Fibroblast of lung (primary cell): ENCODE measurements around the gene CD7. TPM values are rescaled to one million over a fixed set of nuclear protein-coding genes. Genes with fewer than 3 reads are reported as not detected.

ENCODE experiments used
- DNase-seq, 2 donors: peaks; one replicate each; pipeline versions ENCODE4 v3.0.0 to v3.0.0-alpha.2; 2010; ENCODE audit warnings: low read depth in 2 of 2
- H2AFZ ChIP-seq: 2 replicates; pipeline ENCODE4 v1.5.1; 2012; ENCODE audit warnings: low read length, control low read depth, inconsistent platforms
- H3K27ac ChIP-seq: 2 replicates; pipeline ENCODE4 v1.5.1; 2011; ENCODE audit warnings: low read length, control low read depth; ENCODE audit not compliant: insufficient read depth
- H3K27me3 ChIP-seq: 2 replicates; pipeline ENCODE4 v1.5.1; 2011; ENCODE audit warnings: mild to moderate bottlenecking, low read length; ENCODE audit not compliant: control insufficient read depth, insufficient read depth
- H3K36me3 ChIP-seq: 2 replicates; pipeline ENCODE4 v1.5.1; 2011; ENCODE audit warnings: low read length; ENCODE audit not compliant: control insufficient read depth, insufficient read depth
- H3K4me1 ChIP-seq: 2 replicates; pipeline ENCODE4 v1.5.1; 2011; ENCODE audit warnings: low read length; ENCODE audit not compliant: control insufficient read depth, insufficient read depth; ENCODE audit errors: extremely low read depth
- H3K4me2 ChIP-seq: 2 replicates; pipeline ENCODE4 v1.5.1; 2011; ENCODE audit warnings: low read length, control low read depth; ENCODE audit not compliant: insufficient read depth; ENCODE audit errors: extremely low read depth
- H3K4me3 ChIP-seq, 4 experiments: fragments of 200-600 bp in 1 of 4; sonication (generic) in 1 of 4; replicated peaks in 1 of 4; 2 replicates each; pipeline ENCODE4 v1.5.1; 2011 to 2016; ENCODE audit warnings: low read length in 4 of 4, low read depth in 3 of 4, mild to moderate bottlenecking in 3 of 4, control low read depth in 2 of 4, inconsistent platforms in 1 of 4, mixed read lengths in 1 of 4; ENCODE audit not compliant: insufficient read depth in 1 of 4; ENCODE audit errors: control extremely low read depth in 1 of 4
- H3K79me2 ChIP-seq: 2 replicates; pipeline ENCODE4 v1.5.1; 2012; ENCODE audit warnings: mild to moderate bottlenecking, low read length, inconsistent platforms; ENCODE audit not compliant: control insufficient read depth, insufficient read depth
- H3K9ac ChIP-seq: 2 replicates; pipeline ENCODE4 v1.5.1; 2011; ENCODE audit warnings: mild to moderate bottlenecking, low read length, control low read depth; ENCODE audit not compliant: insufficient read depth
- H3K9me3 ChIP-seq: 2 replicates; pipeline ENCODE4 v1.5.1; 2012; ENCODE audit warnings: low read depth, low read length; ENCODE audit not compliant: control insufficient read depth, insufficient read depth
- H4K20me1 ChIP-seq: 2 replicates; pipeline ENCODE4 v1.5.1; 2011; ENCODE audit warnings: low read length; ENCODE audit not compliant: control insufficient read depth, insufficient read depth; ENCODE audit errors: extremely low read depth
- EZH2 ChIP-seq: IDR thresholded peaks from 2 replicates; pipeline ENCODE4 v1.5.1; 2012; ENCODE audit warnings: low read length, control low read depth, mild to moderate bottlenecking; ENCODE audit errors: missing control alignments
- polyA plus RNA-seq, 2 donors: library from polyadenylated mRNA; depleted of rRNA in 1 of 2; stranded (reverse) in 1 of 2; unstranded in 1 of 2; fragments of >200 nt; gene quantifications; 2 replicates each; pipeline ENCODE4 v1.2.1, GENCODE V29; 2011 to 2012; ENCODE audit warnings: missing spikeins in 1 of 2
- total RNA-seq: library from RNA; depleted of rRNA; stranded (reverse); fragments of >200 nt; gene quantifications from 2 replicates; pipeline ENCODE4 v1.2.1, GENCODE V29; 2014
- TF ChIP-seq, protein P1 (sequence below), 2 donors: IDR thresholded peaks in 1 of 2; conservative IDR thresholded peaks in 1 of 2; 1 replicate in 1 of 2; 2 replicates in 1 of 2; pipeline ENCODE4 v1.5.1; 2011 to 2012; ENCODE audit warnings: low read length in 2 of 2, control low read depth in 1 of 2, inconsistent platforms in 1 of 2, low read depth in 1 of 2, mild to moderate bottlenecking in 1 of 2

The CD7 gene
- total and polyA plus RNA-seq, 2 donors (not counting 1 experiment from before 2014, with no cell fraction given) = 0.17 TPM; not detected in 1

DNA sequence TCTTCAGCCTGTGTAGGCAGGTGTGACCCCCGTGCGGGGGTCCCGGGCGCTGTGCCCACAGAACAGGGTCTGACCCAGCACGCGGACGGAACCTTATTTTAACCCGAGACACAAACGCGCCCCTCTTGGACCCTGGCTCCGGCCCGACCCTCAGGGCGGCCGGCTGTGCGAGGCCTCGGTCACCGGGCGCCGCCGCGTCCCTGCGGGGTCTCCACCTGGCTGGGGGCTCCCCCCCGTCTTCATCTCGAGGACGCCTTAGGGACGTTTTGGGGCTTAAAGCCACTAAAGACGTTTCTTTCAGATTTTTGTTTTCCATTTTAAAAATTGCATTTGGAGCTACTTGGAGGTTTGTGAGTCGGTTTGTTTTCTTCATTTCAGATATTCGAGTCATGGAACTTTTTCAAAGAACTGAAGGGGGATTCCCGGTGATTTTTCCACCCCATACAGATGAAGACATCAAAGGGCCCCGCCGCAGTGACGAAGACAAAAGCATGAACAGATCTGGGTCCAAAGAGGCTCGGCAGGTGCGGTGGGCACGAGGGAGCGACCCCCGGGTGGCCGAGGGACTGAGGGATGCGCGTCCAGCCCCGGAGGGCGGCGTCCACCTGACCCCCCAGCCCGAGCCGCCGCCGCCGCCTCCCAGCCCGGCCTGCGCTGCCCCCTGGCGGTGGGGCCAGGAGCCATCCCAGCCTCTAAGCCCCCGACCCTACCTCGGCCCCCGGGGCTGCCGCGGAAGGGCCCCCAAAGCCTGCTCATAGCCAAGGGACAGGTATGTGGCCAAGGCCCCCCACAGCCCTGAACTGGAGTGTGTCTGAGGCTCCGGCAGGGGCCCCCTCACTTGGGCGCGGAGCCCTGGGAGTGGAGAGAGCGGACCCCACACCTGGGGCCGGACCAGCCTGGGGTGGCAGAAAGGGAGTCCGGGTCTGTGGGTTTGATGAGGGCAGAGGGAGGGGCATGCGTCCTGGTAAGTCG lies 3.8 kb upstream of the CD7 start:
- DNase-seq = no peak
- H3K9ac ChIP-seq = no peak overlapping the region
- no peaks in the 10 kb centered on the region for H4K20me1 ChIP-seq
- H3K27ac ChIP-seq = no peak overlapping the region
- H3K4me1 ChIP-seq = no peaks in the 10 kb centered on the region
- peaks cover 4% of the 10 kb centered on the region for H3K9me3 ChIP-seq
- H3K4me2 ChIP-seq = peak overlapping the region; percentile 13
- H3K4me3 ChIP-seq = no peak overlapping the region
- no peaks in the 10 kb centered on the region for H3K79me2 ChIP-seq
- TF ChIP-seq EZH2 = no peak
- TF ChIP-seq, protein P1, sequence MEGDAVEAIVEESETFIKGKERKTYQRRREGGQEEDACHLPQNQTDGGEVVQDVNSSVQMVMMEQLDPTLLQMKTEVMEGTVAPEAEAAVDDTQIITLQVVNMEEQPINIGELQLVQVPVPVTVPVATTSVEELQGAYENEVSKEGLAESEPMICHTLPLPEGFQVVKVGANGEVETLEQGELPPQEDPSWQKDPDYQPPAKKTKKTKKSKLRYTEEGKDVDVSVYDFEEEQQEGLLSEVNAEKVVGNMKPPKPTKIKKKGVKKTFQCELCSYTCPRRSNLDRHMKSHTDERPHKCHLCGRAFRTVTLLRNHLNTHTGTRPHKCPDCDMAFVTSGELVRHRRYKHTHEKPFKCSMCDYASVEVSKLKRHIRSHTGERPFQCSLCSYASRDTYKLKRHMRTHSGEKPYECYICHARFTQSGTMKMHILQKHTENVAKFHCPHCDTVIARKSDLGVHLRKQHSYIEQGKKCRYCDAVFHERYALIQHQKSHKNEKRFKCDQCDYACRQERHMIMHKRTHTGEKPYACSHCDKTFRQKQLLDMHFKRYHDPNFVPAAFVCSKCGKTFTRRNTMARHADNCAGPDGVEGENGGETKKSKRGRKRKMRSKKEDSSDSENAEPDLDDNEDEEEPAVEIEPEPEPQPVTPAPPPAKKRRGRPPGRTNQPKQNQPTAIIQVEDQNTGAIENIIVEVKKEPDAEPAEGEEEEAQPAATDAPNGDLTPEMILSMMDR (conservative IDR thresholded peaks at IDR 0.05 in 1 of 2, IDR thresholded peaks at IDR 0.05 in 1 of 2; ENCODE audit: low read depth in 1 of 2, low read length in 2 of 2) = peak; percentile 32 to 64
- H2AFZ ChIP-seq = no peak overlapping the region
- no peaks in the 10 kb centered on the region for H3K36me3 ChIP-seq
- no peaks in the 10 kb centered on the region for H3K27me3 ChIP-seq

DNA sequence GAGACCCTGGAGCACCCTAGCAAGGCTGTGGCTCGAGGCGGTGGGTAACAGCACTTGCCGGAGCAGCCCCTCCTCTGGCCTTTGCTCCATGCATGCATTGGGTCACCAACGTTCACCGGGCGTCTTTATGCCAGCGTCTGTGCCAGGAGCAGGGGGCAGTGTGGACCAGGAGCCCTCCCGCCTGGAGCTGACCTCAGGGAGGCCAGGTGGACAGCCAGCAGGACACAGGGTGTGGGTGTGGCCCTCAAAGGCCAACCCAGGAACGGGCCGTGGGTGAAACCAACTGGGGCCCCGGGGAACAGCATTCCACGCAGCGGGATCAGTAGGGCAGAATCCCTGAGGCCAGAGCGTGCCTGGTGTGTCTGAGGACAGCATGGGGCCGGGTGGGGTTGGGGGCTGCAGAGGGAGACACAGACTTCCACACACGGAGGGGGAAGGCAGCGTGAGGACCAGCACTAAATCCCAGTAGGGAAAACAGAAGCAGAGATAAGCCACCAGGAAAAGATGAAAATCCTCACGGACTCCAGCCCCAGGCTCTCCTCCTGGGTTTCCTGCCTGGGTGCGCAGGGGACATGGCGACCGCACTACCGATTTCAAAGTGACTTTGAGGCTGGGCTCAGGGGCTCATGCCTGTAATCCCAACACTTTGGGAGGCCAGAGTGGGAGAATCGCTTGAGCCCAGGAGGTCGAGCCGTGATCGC lies 2.9 kb upstream of the CD7 start:
- Histone ChIP-seq H3K9ac (no peak overlapping the region), H3K36me3 (no peaks in the 10 kb centered on the region), H2AFZ (no peak overlapping the region), H3K9me3 (peaks cover 4% of the 10 kb centered on the region), H3K4me3 (no peak overlapping the region), H3K4me2 (no peak overlapping the region), H3K27ac (no peak overlapping the region), H4K20me1 (no peaks in the 10 kb centered on the region), H3K4me1 (no peaks in the 10 kb centered on the region), H3K79me2 (no peaks in the 10 kb centered on the region), H3K27me3 (peaks cover 6% of the 10 kb centered on the region)
- DNase-seq = no peak
- TF ChIP-seq EZH2 = no peak
- TF ChIP-seq, protein P1 (conservative IDR thresholded peaks at IDR 0.05 in 1 of 2, IDR thresholded peaks at IDR 0.05 in 1 of 2; ENCODE audit: low read depth in 1 of 2, low read length in 2 of 2) = no peak

DNA sequence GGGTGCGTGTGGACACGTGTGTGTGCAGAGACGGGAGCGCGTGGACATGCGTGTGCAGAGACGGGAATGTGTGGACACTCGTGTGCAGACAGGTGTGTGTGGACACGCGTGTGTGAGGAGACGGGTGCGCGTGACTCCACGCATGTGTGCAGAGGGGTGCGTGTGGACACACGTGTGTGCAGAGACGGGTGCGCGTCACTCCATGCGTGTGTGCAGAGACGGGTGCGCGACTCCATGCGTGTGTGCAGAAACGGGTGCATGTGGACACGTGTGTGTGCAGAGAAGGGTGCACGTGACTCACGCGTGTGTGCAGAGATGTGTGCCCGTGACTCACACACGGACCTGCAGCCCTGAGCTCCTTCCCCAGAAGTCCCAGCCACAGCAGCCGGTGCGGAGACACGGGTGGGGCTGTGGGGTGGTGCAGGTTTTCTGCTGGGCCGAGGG lies 2.2 kb upstream of the CD7 start:
- TF ChIP-seq, protein P1 (conservative IDR thresholded peaks at IDR 0.05 in 1 of 2, IDR thresholded peaks at IDR 0.05 in 1 of 2; ENCODE audit: low read depth in 1 of 2, low read length in 2 of 2) = no peak
- TF ChIP-seq EZH2 = no peak
- Histone ChIP-seq H3K27ac (no peak overlapping the region), H2AFZ (no peak overlapping the region), H3K4me1 (no peaks in the 10 kb centered on the region), H3K4me3 (no peak overlapping the region), H3K27me3 (peaks cover 10% of the 10 kb centered on the region), H3K79me2 (no peaks in the 10 kb centered on the region), H3K4me2 (no peak overlapping the region), H4K20me1 (no peaks in the 10 kb centered on the region), H3K9me3 (peaks cover 4% of the 10 kb centered on the region), H3K36me3 (no peaks in the 10 kb centered on the region), H3K9ac (no peak overlapping the region)
- DNase-seq = no peak
